Right cardiac atrium (tissue), 5 donors: ENCODE measurements around the gene DPH3. TPM values are rescaled to one million over a fixed set of nuclear protein-coding genes. Genes with fewer than 3 reads are reported as not detected.

Experiments
- ATAC-seq, 2 donors: fragments of 200-7000 bp; cut with Tn5 transposase; one replicate each; pipeline versions ENCODE4 v1.8.0 to v1.9.1; 2020; ENCODE audit warnings: moderate library complexity in 2 of 2, mild to moderate bottlenecking in 1 of 2
- DNase-seq, 3 donors: peaks; one replicate each; pipeline ENCODE4 v3.0.0-alpha.2; 2020
- H3K27ac ChIP-seq: one replicate; pipeline ENCODE4 v1.5.1; 2013; ENCODE audit warnings: mild to moderate bottlenecking, low read length, control low read depth, moderate library complexity
- H3K27me3 ChIP-seq: one replicate; pipeline ENCODE4 v1.6.1; 2013; ENCODE audit not compliant: control insufficient read depth, insufficient read depth
- H3K4me1 ChIP-seq: one replicate; pipeline ENCODE4 v1.6.1; 2013; ENCODE audit warnings: low read length; ENCODE audit not compliant: control insufficient read depth, insufficient read depth
- H3K4me3 ChIP-seq: one replicate; pipeline ENCODE4 v1.5.1; 2013; ENCODE audit warnings: low read length, control low read depth
- H3K9me3 ChIP-seq: one replicate; pipeline ENCODE4 v1.6.1; 2013; ENCODE audit warnings: low read length; ENCODE audit not compliant: control insufficient read depth
- WGBS: extraction: QIAGEN DNeasy Blood & Tissue Kit; methylation state at CpG from one replicate; pipeline ENCODE4 v1.1.7; 2013; 5-methylcytosine and 5-hydroxymethylcytosine counted together
- intact Hi-C, 4 donors: fragments of 100-400 bp; cut with DNase I; formaldehyde crosslinking; loops; one replicate each; pipeline versions ENCODE4 v1.11.0 to v1.14.0; 2022 to 2023
- polyA plus RNA-seq: library from polyadenylated mRNA; stranded (reverse); fragments of 200-250 nt; gene quantifications from one replicate; pipeline ENCODE4 v1.2.3, GENCODE V29; 2013
- total RNA-seq, 4 donors: library from RNA; stranded (reverse); fragmentation: NEBNext Ultra II Directional; extraction: Animal tissue kit (Norgen Biotek cat#: 25700); gene quantifications; one replicate each; pipeline ENCODE4 v1.2.1, GENCODE V29; 2021
- donor health status: healthy with polysubstance abuse.
- donor health status: DM: no; HTN: yes; CAD: no.
- donor health status: DM: no; HTN: no; CAD: no.
- donor health status: DM: no; HTN: yes; CAD: no; lungs with severe emphysema.
- donor health status: DM: yes; HTN: yes; CAD: no.

Gene DPH3
- total and polyA plus RNA-seq, 5 donors, result 14.7 to 24.2 (median 21.2) TPM

- intact Hi-C loops, result loop anchor here (2.0 to 10.0 kb wide), 9 partner anchors 68 to 621 kb away; partner anchors contain the start of gene GALNT15 (in 1 of the 4)
- no peak for DNase-seq
- 96% methylated on average over 3 of the region's 3 CpGs for WGBS
- Histone ChIP-seq H3K27me3 (no peaks in the 10 kb centered on the region), H3K9me3 (no peaks in the 10 kb centered on the region), H3K4me3 (no peak overlapping the region), H3K4me1 (peaks cover 3% of the 10 kb centered on the region), H3K27ac (no peak overlapping the region)
- no peak for ATAC-seq
Measured at GRCh38 chr3:16245609-16246008, 19.1 kb downstream of the DPH3 start.

DNA sequence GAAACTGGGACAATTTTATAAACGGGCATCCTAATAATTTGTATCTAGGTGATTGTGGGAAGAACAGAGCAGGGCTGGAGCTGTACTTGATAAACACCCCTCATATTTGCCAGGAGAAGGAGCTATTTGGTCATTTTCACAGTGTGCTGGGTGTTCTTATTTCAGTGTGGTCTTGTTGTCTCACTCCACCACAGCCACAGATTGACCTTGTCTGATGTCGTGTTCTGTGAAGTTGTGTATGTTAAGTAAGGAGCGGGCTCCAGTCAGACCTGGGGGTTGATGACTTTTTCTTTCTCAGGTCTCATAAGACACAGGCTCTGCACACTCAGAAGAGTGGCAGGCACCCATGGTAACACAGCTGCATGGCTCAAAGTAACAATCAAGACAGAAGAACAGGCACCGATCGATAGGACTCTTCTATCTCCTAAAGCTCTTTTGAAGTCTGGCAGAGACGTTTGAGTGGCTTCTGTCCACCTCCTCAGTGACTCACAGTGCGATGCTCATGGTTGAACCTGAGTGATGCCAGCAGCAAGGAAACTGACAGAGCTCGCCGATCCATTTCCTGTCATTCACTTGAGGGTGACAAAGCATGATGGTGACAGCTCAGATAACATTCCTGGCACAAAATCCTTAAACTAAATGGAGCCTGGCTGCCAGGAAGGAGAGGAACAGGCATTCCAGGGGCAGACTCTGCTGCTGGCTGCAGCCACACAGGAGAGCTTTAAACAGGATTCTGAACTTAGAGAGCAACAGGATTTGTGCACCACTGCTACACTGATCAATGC, 20.8 kb downstream of the DPH3 start:
- Histone ChIP-seq H3K9me3 (no peaks in the 10 kb centered on the region), H3K4me1 (peaks cover 6% of the 10 kb centered on the region), H3K27me3 (no peaks in the 10 kb centered on the region), H3K4me3 (no peak overlapping the region), H3K27ac (peak overlapping the region; percentile 51)
- peak; percentile 75 to 80 for ATAC-seq
- peak in 2 of 3 donors; percentile 33 to 61 for DNase-seq
- intact Hi-C loops, result loop anchor here in 3 of 4 donors (10.0 kb wide), 3 partner anchors 429 to 619 kb away; no protein-coding TSS in a partner anchor
- WGBS, result 29% methylated on average over 9 of the region's 9 CpGs

- H3K4me3 ChIP-seq, result no peak overlapping the region
- ATAC-seq, result no peak
- peaks cover 7% of the 10 kb centered on the region for H3K4me1 ChIP-seq
- H3K27me3 ChIP-seq, result no peaks in the 10 kb centered on the region
- no peak overlapping the region for H3K27ac ChIP-seq
- no peaks in the 10 kb centered on the region for H3K9me3 ChIP-seq
- over 99% methylated on average over 5 of the region's 5 CpGs for WGBS
- DNase-seq, result no peak
- intact Hi-C loops, result loop anchor here in 3 of 4 donors (10.0 kb wide), 3 partner anchors 427 to 617 kb away; no protein-coding TSS in a partner anchor
Measured at GRCh38 chr3:16242177-16242576, 22.6 kb downstream of the DPH3 start.

DNA sequence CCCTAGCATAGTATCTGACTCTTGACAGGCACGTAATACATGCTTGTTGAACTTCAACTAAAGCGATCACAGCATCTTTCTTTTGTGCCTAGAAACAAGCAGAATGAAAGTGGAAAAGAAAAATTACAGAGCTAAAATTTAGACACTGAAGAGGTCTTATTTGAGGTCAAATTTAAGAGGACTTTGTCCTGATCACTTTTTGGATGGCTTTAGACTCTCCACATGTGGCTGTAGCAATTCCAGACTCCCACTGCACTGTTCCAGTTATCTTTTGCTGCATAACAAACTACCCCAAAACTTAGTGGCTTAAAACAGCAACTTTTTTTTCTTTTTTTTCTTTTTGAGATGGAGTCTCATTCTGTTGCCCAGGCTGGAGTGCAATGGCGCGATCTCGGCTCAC, 23.5 kb downstream of the DPH3 start:
- no peak overlapping the region for H3K4me3 ChIP-seq
- no peaks in the 10 kb centered on the region for H3K27me3 ChIP-seq
- no peak overlapping the region for H3K27ac ChIP-seq
- no peaks in the 10 kb centered on the region for H3K9me3 ChIP-seq
- peaks cover 9% of the 10 kb centered on the region for H3K4me1 ChIP-seq
- intact Hi-C loops, result loop anchor here in 3 of 4 donors (10.0 kb wide), 3 partner anchors 426 to 616 kb away; no protein-coding TSS in a partner anchor
- DNase-seq (no peak), ATAC-seq (no peak)
- WGBS, result 95% methylated on average over 5 of the region's 5 CpGs

DNA sequence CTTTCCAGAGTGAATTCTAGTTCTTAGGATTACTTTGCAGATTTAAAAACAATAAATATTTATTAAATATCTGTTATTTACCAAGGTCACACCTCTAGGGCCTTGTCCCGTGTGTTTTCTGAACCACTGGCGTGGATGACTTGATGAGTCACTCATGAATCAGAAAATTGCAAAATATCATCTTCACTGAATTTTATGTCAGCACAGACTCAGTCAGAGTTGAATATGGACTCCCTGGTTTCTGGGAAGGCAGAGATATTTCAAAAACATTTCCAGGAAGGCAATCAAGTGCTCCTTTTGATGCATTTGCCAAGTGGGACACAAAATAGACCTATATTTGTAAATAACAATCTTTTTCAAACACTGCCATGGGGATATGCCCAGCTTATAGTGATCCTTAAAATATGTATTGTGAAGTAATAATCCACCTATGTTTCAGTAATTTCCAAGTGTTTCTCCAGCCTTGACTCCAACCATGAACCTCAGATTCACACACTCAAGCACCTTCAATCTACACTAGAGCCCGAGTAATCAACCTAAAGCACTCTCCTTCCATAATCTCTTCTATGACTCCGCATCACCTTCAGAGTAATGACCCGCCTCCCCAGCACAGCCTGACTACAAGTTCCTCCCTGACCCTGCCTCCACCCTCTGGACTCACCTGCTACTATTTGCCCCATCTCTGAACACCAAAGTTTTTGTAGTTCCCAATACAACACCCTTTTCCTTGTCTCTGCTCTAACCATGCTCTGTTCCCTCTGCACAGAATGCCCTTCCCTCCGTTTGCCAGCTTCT, 24.3 kb downstream of the DPH3 start:
- no peak for DNase-seq
- Histone ChIP-seq H3K9me3 (no peaks in the 10 kb centered on the region), H3K27me3 (no peaks in the 10 kb centered on the region), H3K4me3 (no peak overlapping the region), H3K4me1 (peaks cover 9% of the 10 kb centered on the region), H3K27ac (no peak overlapping the region)
- no peak for ATAC-seq
- 79% methylated on average over 6 of the region's 6 CpGs for WGBS
- intact Hi-C loops, result loop anchor here in 3 of 4 donors (10.0 kb wide), 3 partner anchors 426 to 616 kb away; no protein-coding TSS in a partner anchor

DNA sequence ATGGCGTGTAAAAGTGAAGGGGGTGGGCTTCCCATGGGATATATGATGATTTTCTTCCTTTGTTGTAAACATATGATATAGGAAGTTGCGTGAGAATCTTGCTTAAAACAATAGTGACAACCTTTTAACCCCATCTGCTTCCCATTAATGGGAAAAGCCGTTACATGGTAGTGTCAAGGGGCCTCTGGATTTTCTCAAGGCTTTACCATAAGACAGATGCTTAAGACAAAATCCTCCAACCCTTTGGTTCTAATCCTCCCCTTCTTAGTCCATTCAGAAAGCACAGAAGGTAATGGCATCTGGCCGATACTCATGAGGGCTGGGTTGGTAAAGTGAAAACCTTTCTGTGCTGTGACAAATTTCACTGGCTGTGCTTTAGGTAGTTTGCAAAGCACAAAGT, 25.0 kb downstream of the DPH3 start:
- H3K27me3 ChIP-seq, result no peaks in the 10 kb centered on the region
- H3K4me3 ChIP-seq, result no peak overlapping the region
- DNase-seq, result no peak
- intact Hi-C loops, result loop anchor here in 3 of 4 donors (10.0 kb wide), 3 partner anchors 425 to 615 kb away; no protein-coding TSS in a partner anchor
- no peak for ATAC-seq
- H3K4me1 ChIP-seq, result peaks cover 9% of the 10 kb centered on the region
- WGBS, result 77% methylated on average over 4 of the region's 4 CpGs
- H3K9me3 ChIP-seq, result no peaks in the 10 kb centered on the region
- no peak overlapping the region for H3K27ac ChIP-seq

DNA sequence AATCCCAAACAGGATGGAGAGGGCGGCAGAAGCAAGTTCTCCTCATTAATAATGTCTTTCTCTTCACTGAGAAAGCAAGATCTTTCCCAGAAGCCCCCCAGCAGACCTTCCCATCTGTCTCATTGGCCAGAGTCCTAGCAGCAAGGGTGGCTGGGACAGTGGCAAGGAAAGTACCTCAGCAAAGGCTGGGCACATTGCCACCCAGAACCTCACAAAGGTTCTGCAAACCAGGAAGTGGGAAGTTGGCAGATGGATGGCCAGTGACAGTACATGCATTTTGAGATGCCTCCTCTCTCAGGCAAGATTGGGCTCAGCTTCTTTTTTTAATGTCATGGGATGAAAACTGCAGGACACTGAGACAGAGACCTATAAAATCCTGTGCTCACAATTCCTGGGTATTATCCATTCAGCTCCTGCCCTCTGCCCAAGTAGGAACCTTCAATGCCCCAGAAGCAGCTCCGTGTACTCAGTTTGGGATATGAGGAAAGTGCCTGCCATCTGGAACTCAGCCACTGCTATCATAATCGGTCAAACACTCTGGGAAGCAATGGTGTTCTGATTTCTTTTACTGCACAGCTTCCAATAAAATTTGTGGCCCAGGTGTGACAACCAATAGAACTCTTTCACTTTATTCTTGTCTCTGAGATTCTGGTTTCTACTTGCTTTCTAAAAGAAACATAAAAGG, 25.5 kb downstream of the DPH3 start:
- Histone ChIP-seq H3K9me3 (no peaks in the 10 kb centered on the region), H3K4me3 (no peak overlapping the region), H3K4me1 (peaks cover 5% of the 10 kb centered on the region), H3K27ac (no peak overlapping the region), H3K27me3 (no peaks in the 10 kb centered on the region)
- DNase-seq (no peak), ATAC-seq (no peak)
- 46% methylated on average over 3 of the region's 3 CpGs for WGBS
- intact Hi-C loops, result no loop called here

GRCh38 chr3:16236856-16237393, 27.8 kb downstream of the DPH3 start:
- Histone ChIP-seq H3K9me3 (no peaks in the 10 kb centered on the region), H3K27me3 (no peaks in the 10 kb centered on the region), H3K27ac (no peak overlapping the region), H3K4me1 (peaks cover 5% of the 10 kb centered on the region), H3K4me3 (no peak overlapping the region)
- WGBS, result 21% methylated on average over 3 of the region's 3 CpGs
- DNase-seq (no peak), ATAC-seq (peak; percentile 89 to 90)
- intact Hi-C loops, result no loop called here

DNA sequence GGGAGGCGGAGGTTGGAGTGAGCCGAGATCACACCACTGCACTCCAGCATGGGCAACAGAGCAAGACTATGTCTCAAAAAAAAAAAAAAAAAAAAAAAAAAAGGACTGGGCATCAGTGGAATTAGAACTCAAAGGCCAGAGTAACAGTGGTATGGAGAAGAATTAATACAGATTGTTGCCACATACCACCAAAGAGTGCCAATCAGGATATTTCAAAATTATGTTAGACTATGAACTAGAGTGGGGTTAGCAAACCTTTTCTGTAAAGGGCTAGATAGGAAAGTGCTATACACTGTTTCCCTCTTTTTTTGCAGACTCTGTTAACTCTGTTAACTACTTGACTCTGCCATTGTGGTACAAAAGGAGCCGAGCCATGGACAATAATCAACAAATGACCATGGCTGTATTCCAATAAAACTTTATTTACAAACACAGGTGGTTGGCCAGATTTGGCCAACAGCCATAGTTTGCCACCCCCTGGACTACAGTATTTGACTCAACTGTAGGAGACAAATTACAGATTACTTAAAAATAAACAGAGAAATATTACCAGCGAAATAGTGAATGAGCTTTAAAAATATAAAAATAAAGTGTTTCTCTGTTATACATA, 28.6 kb downstream of the DPH3 start:
- H3K4me1 ChIP-seq, result peaks cover 5% of the 10 kb centered on the region
- 90% methylated on average over 4 of the region's 4 CpGs for WGBS
- H3K27me3 ChIP-seq, result no peaks in the 10 kb centered on the region
- intact Hi-C loops, result no loop called here
- H3K9me3 ChIP-seq, result no peaks in the 10 kb centered on the region
- H3K27ac ChIP-seq, result no peak overlapping the region
- ATAC-seq (no peak), DNase-seq (no peak)
- no peak overlapping the region for H3K4me3 ChIP-seq

GRCh38 chr3:16234281-16234680, 30.5 kb downstream of the DPH3 start:
- no peaks in the 10 kb centered on the region for H3K9me3 ChIP-seq
- H3K4me1 ChIP-seq, result peaks cover 5% of the 10 kb centered on the region
- H3K27ac ChIP-seq, result no peak overlapping the region
- no peaks in the 10 kb centered on the region for H3K27me3 ChIP-seq
- no peak overlapping the region for H3K4me3 ChIP-seq
- intact Hi-C loops, result no loop called here
- WGBS, result 98% methylated on average over 2 of the region's 2 CpGs
- no peak for DNase-seq
- no peak for ATAC-seq
